GM12864 (cell line): ENCODE data around the gene VAV3.

Source experiments
- DNase-seq: peaks from one replicate; pipeline ENCODE4 v3.0.0-alpha.2; 2011; ENCODE audit warnings: low read depth
- H3K4me3 ChIP-seq: 2 replicates; pipeline ENCODE4 v1.5.1; 2011; ENCODE audit warnings: mild to moderate bottlenecking, low read depth, low read length, control low read depth
- CTCF ChIP-seq: IDR thresholded peaks from 2 replicates; pipeline ENCODE4 v1.5.1; 2011; ENCODE audit warnings: low read depth, mild to moderate bottlenecking, moderate library complexity, low read length, control low read depth, inconsistent platforms; ENCODE audit errors: missing control alignments

The VAV3 gene

GRCh38 chr1:107991371-107992066 lies 26.5 kb upstream of the VAV3 start:
- H3K4me3 ChIP-seq, result no peak overlapping the region
- TF ChIP-seq CTCF, result no peak
- no peak for DNase-seq

GRCh38 chr1:107990606-107991005 lies 25.6 kb upstream of the VAV3 start:
- H3K4me3 ChIP-seq, result no peak overlapping the region
- no peak for DNase-seq
- TF ChIP-seq CTCF, result no peak

- DNase-seq, result no peak
- H3K4me3 ChIP-seq, result no peak overlapping the region
- TF ChIP-seq CTCF, result no peak
These were observed 16.3 kb upstream of the VAV3 start for GRCh38 chr1:107981277-107981676.

GRCh38 chr1:107979926-107980325 lies 14.9 kb upstream of the VAV3 start:
- no peak for TF ChIP-seq CTCF
- DNase-seq, result no peak
- no peak overlapping the region for H3K4me3 ChIP-seq

GRCh38 chr1:107979088-107979487 lies 14.1 kb upstream of the VAV3 start:
- no peak overlapping the region for H3K4me3 ChIP-seq
- no peak for TF ChIP-seq CTCF
- DNase-seq, result no peak

- TF ChIP-seq CTCF, result no peak
- no peak overlapping the region for H3K4me3 ChIP-seq
- DNase-seq, result no peak
These were observed 11.9 kb upstream of the VAV3 start for GRCh38 chr1:107976836-107977235.

GRCh38 chr1:107976431-107976830 lies 11.5 kb upstream of the VAV3 start:
- H3K4me3 ChIP-seq, result no peak overlapping the region
- DNase-seq, result no peak
- TF ChIP-seq CTCF, result no peak
